GM23248 (cell line): ENCODE measurements around the gene CTNS.

Source experiments
- EZH2 ChIP-seq: fragments of 200-600 bp; sonication (generic); IDR thresholded peaks from 2 replicates; pipeline ENCODE4 v1.6.1; 2018; ENCODE audit warnings: antibody characterized with exemption, mild to moderate bottlenecking; ENCODE audit not compliant: insufficient read depth, poor library complexity, severe bottlenecking
- EZH2phosphoT487 ChIP-seq: fragments of 200-600 bp; sonication (generic); IDR thresholded peaks from 2 replicates; pipeline ENCODE4 v1.6.1; 2018; ENCODE audit warnings: antibody characterized with exemption, moderate library complexity, mild to moderate bottlenecking, low read depth; ENCODE audit not compliant: insufficient read depth

DNA sequence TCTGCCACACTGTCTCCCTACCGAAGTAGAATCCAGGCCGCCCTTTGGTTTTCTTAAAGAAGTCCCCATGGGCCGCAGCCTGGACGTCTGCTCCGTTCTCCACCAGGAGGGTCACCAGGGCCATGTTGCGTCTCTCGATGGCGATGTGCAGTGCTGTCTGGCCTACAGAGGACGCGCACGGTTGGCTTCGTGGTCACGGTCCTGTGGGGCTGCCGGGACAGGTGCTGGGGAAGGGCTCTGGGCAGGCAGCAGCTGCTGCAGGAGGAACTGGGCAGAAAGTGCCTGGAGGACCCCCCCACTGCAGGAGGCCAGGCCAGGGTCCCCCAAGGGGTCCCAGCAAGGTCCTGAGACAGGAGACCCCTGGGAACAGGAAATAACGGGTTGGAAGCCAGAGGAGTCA, 46.3 kb upstream of the CTNS start:
- TF ChIP-seq EZH2phosphoT487 (no peak), EZH2 (no peak)
